ENCODE results near the gene RASL11A.
"Not testable (repeated sequence)": the region's sequence is repeated elsewhere in the genome, so short reads cannot be mapped to it uniquely, and the experiment has no call there.

RASL11A gene

DNA sequence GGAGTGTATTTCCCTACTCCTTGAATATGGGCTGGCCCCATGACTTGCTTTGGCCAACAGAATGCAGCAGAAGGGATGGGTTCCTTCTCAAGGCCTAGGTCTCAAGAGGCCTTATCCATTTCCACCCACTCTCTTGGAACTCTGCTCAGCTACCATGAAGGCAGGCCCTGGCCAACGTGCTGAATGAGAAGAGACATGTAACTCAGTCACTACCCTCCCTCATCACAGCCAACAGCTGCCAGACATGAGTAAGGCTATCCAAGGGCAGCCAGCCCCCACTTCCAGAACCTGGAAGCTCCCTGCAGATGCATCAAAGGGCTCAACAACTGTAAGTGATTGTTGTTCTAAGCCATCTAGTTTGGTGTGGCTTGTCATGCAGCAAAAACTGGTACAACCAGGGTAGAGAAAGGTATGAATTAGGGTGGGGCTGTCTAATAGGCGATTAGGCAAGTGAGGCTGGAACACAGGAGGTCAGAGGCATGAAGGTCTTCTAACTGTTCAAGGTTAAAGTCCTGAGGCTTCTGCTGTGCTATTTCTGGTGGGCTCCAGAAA, 1.4 kb upstream of the RASL11A start:
- DNase-seq = no peak

GRCh38 chr13:27271570-27272096, 1.0 kb downstream of the RASL11A start:
- DNase-seq = no peak

- no peak for DNase-seq
Measured at GRCh38 chr13:27273658-27274425, 3.2 kb downstream of the RASL11A start.

GRCh38 chr13:27274631-27275030, 4.0 kb downstream of the RASL11A start:
- DNase-seq = no peak

DNA sequence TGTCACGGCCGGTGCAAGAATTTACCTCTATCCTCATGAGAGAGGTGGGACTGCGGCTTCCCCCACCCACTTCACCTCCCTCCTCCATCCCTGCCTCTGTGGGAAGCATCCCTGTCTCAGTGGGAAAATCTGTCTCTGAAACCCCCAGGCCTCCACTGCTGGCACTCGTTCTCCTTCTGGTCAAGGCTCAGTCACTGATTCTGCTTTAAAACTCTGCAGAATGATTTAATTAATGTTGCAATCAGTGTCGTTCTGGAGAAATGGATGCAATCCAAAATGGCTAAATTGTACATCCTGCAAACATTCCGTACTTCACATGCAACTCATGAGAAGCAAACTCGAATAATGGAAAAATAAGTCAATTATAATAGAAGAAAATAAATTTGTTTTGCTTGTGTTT, 5.6 kb downstream of the RASL11A start:
- DNase-seq = no peak

- DNase-seq = no peak
Measured at GRCh38 chr13:27279506-27279905, 8.9 kb downstream of the RASL11A start.

GRCh38 chr13:27280009-27280656, 9.5 kb downstream of the RASL11A start:
- DNase-seq = no peak

GRCh38 chr13:27280841-27281240, 10.2 kb downstream of the RASL11A start:
- no peak for DNase-seq

- no peak for DNase-seq
Measured at GRCh38 chr13:27281420-27281819, 10.8 kb downstream of the RASL11A start.

GRCh38 chr13:27283906-27284493, 13.4 kb downstream of the RASL11A start:
- no peak for DNase-seq

DNA sequence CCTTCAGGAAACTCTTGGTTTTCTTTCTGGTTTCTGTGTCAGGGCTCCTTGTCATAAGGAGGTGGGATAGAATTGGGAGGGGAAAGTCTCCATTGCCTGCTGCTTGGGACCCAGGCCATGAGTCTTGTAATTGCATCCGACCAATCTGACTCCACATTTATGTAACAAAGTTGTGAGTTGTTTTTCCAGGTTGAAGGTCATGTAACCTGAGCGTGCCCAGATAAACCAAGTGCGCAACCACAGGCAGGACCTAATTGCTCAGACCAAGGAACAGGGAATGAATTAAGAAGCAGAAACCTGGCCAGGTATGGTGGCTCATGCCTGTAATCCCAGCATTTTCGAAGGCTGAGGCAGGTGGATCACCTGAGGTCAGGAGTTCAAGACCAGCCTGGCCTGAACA, 17.8 kb downstream of the RASL11A start:
- DNase-seq = no peak

DNA sequence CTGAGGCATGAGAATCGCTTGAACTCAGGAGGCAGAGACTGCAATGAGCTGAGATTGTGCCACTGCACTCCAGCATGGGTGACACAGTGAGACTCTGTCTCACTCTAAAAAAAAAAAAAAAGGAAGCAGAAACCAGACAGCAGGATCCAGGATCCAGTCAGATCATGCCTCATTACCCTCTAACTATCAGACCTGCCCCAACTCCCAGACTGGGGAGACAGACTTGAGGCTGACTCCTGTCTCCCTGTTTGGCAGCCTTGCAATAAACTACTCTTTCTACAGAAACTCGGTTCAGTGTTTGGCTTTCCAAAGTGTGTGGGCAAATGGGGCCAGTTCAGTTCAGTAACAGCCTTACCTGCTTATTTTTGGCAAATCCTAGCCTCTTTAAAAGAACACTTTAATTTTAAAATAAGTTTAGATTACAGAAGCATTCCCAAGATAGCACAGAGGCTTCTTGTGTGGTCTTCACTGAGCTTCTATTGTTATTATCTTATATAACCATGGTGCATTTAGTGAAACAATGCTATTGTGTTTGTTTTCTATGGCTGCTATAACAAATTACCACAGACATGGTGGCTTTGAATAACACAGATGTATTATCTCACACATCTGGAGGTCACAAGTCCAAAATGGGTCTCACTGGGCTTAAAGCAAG, 18.5 kb downstream of the RASL11A start:
- DNase-seq = no peak

DNA sequence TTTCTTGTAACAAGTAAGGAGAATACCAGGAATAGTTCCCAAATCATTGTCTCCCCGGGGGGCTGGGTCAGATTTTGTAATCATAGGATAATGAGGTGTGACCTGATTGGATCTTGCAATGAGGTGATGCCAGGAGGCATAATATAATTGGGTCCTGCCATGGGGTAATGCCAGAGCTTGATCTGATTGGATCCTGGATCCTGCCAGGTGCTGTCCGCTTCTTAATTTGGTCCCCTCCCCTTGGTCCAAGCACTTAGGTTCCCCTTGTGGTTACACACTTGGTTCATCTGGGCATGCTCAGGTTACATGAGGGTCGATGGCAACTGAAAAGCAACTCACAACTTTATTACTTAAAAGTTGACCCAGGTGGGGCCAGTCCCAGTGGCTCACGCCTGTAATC, 20.1 kb downstream of the RASL11A start:
- DNase-seq = no peak

DNA sequence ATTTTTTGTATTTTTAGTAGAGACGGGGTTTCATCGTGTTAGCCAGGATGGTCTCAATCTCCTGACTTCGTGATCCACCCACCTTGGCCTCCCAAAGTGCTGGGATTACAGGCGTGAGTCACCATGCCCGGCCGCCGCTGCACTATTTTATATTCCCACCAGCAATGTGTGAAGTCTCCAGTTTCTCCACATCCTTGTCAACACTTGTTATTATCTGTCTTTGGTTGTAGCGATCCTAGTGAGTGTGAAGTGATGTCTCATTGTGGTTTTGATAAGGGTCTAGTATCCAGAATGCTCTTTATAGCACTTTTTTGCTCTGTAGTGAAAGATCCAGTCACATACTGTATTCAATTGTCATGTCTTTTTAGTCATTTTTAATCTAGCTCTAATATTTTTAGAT, 21.3 kb downstream of the RASL11A start:
- DNase-seq = not testable (repeated sequence)

DNA sequence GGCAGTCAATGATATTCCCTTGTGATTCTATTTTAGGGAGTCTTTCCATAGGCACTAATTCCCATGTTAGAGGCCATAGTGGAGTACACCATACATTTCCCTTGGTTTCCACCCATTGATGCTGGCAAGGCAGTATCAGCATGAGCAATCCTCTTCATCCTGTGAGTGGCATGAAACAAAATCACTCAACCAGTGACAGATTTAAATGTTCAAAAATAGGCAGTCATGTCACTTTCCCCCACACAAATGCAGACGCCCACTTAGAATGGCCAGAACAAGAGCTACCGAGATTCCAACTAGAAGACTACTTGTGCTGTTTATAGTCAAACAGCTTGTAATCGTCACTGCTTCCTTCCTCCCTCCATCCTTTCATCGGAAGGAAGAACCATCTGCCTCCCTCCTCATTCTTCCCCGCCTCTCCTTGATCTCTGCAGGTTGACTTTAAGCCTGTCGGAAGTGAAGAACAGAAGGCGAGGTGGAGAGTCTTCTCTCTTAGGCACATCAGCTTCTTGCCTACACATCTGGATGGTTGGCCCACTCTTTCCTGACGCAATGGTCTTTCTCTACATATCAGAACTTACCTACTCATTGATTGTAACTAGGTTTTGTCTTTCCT, 22.6 kb downstream of the RASL11A start:
- no peak for DNase-seq

GRCh38 chr13:27293873-27294515, 23.4 kb downstream of the RASL11A start:
- DNase-seq = no peak

- no peak for DNase-seq
Measured at GRCh38 chr13:27295096-27295495, 24.5 kb downstream of the RASL11A start.

GRCh38 chr13:27295660-27296059, 25.0 kb downstream of the RASL11A start:
- no peak for DNase-seq

DNA sequence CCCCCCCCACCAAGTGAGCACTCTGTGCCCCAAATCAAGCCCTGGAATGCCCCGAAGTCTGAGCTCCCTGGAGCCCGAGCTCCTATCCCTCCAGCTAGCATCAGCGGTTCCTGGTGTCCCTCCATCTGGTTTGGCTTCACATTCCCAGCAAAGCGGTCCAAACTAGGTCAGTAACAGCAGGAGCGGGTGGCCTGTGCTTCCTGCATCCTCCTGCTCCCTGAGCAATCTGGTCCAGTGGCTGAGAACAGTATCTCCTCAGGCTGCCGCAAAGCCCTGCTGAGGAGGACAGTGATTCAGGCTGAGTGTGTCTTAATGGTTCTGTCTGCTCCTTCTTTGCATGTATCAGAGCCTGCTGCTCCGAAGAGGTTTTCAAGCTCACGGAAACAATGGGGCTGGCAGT, 25.9 kb downstream of the RASL11A start:
- DNase-seq = no peak

DNA sequence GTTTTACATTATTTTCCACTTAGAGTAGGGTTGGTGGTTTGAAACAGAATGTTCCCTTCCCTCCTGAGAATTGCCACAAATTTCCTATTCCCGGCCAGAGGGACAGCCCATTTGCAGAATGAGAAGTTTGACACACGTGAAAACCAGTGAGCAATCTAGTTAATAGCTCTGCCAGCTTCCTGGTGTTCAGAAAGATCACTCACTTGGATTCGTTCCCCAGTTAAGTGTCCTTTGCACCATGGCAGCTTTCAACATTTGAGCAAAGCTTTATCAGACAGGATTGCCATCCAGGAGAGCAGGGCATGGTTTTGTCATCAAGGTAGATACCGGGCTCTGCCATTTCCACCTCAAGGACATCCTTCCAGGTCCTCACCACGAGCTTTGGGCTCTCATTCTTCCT, 28.2 kb downstream of the RASL11A start:
- no peak for DNase-seq

DNA sequence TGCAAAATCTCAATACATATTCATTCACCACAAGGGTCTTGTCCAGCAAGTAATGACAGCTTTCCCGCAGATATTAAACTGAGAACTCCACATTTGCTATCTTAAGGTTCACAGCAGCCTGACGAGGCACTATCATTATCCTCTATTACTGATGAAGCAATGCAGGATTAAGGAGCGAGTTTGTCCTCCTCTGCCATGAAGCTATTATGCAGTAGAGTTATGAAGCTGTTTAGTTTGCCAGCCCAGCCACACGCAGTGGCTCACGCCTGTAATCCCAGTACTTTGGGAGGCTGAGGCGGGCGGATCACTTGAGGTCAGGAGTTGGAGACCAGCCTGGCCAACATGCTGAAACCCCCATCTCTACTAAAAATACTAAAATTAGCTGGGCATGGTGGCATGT, 29.8 kb downstream of the RASL11A start:
- DNase-seq = not testable (repeated sequence)

- no peak for DNase-seq
Measured at GRCh38 chr13:27300941-27301586, 30.4 kb downstream of the RASL11A start.

All from NCI-H2107 (cell line).